ENCODE measurements around the gene CDH9. TPM values are rescaled to one million over a fixed set of nuclear protein-coding genes. Genes with fewer than 3 reads are reported as not detected.
"Not testable (repeated sequence)": the region's sequence is repeated elsewhere in the genome, so short reads cannot be mapped to it uniquely, and the experiment has no call there.

Gene CDH9
- total RNA-seq, 5 donors from 2014 or later (not counting 1 experiment from before 2014, with no cell fraction given): 0.13 TPM; not detected in 4

GRCh38 chr5:26856238-26856637 is 182.1 kb downstream of the CDH9 start:
- Mint-ChIP-seq H3K36me3 (no peaks in the 10 kb centered on the region), H3K4me1 (no peaks in the 10 kb centered on the region), H3K27me3 (no peaks in the 10 kb centered on the region), H3K9me3 (peaks cover 28 to 50% (median 32%) of the 10 kb centered on the region in 3 donors), H3K4me3 (no peak overlapping the region), H3K27ac (no peak overlapping the region)
- Histone ChIP-seq H3K36me3 (ENCODE audit: control insufficient read depth in 2 of 2, extremely low read depth in 1 of 2, insufficient read depth in 1 of 2, low read length in 1 of 2) (no peaks in the 10 kb centered on the region), H3K27me3 (replicated peaks in 1 of 2; ENCODE audit: control insufficient read depth in 2 of 2, extremely low read depth in 1 of 2, insufficient read depth in 2 of 2, low read length in 1 of 2) (no peaks in the 10 kb centered on the region), H3K4me1 (ENCODE audit: control insufficient read depth in 1 of 2, extremely low read depth in 1 of 2, insufficient read depth in 2 of 2, low read length in 2 of 2) (no peaks in the 10 kb centered on the region), H3K27ac (ENCODE audit: low read length) (no peak overlapping the region), H3K4me3 (ENCODE audit: control insufficient read depth in 1 of 2, extremely low read depth in 1 of 2, low read length in 1 of 2) (no peak overlapping the region), H3K9me3 (peaks cover 3% of the 10 kb centered on the region)
- ChIA-PET POLR2A (no interaction called here), CTCF (no interaction called here)
- ATAC-seq (replicated peaks in 1 of 4) (no peak), DNase-seq (no peak)

- H3K4me1 ChIP-seq (ENCODE audit: control insufficient read depth in 1 of 2, extremely low read depth in 1 of 2, insufficient read depth in 2 of 2, low read length in 2 of 2); POLR2A ChIA-PET; H3K27me3 ChIP-seq (replicated peaks in 1 of 2; ENCODE audit: control insufficient read depth in 2 of 2, extremely low read depth in 1 of 2, insufficient read depth in 2 of 2, low read length in 1 of 2); H3K36me3 Mint-ChIP-seq; H3K4me3 Mint-ChIP-seq; H3K36me3 ChIP-seq (ENCODE audit: control insufficient read depth in 2 of 2, extremely low read depth in 1 of 2, insufficient read depth in 1 of 2, low read length in 1 of 2); DNase-seq; H3K27ac Mint-ChIP-seq; H3K4me1 Mint-ChIP-seq; H3K27me3 Mint-ChIP-seq; CTCF ChIA-PET; H3K4me3 ChIP-seq (ENCODE audit: control insufficient read depth in 1 of 2, extremely low read depth in 1 of 2, low read length in 1 of 2); H3K27ac ChIP-seq (ENCODE audit: low read length); ATAC-seq (replicated peaks in 1 of 4); H3K9me3 ChIP-seq: not testable (repeated sequence)
- peaks cover 23 to 38% (median 30%) of the 10 kb centered on the region in 3 donors for H3K9me3 Mint-ChIP-seq
- 90% methylated on average over 6 of the region's 8 CpGs for WGBS (ENCODE audit: insufficient coverage)
Measured at GRCh38 chr5:26852450-26852849, 185.9 kb downstream of the CDH9 start.

- Mint-ChIP-seq H3K36me3 (no peaks in the 10 kb centered on the region), H3K4me3 (no peak overlapping the region), H3K27me3 (no peaks in the 10 kb centered on the region), H3K27ac (no peak overlapping the region), H3K9me3 (peaks cover 11 to 25% (median 16%) of the 10 kb centered on the region in 3 donors), H3K4me1 (no peaks in the 10 kb centered on the region)
- H3K4me1 ChIP-seq (ENCODE audit: control insufficient read depth in 1 of 2, extremely low read depth in 1 of 2, insufficient read depth in 2 of 2, low read length in 2 of 2): no peaks in the 10 kb centered on the region
- peaks cover 3% of the 10 kb centered on the region for H3K9me3 ChIP-seq
- ChIA-PET CTCF (no interaction called here), POLR2A (no interaction called here)
- H3K27me3 ChIP-seq (replicated peaks in 1 of 2; ENCODE audit: control insufficient read depth in 2 of 2, extremely low read depth in 1 of 2, insufficient read depth in 2 of 2, low read length in 1 of 2): no peaks in the 10 kb centered on the region
- no peak overlapping the region for H3K27ac ChIP-seq (ENCODE audit: low read length)
- no peak for DNase-seq
- no peak for ATAC-seq (replicated peaks in 1 of 4)
- H3K4me3 ChIP-seq (ENCODE audit: control insufficient read depth in 1 of 2, extremely low read depth in 1 of 2, low read length in 1 of 2): no peak overlapping the region
- WGBS (ENCODE audit: insufficient coverage): 87% methylated on average over 12 of the region's 14 CpGs
- H3K36me3 ChIP-seq (ENCODE audit: control insufficient read depth in 2 of 2, extremely low read depth in 1 of 2, insufficient read depth in 1 of 2, low read length in 1 of 2): no peaks in the 10 kb centered on the region
Measured at GRCh38 chr5:26847041-26847736, 191.2 kb downstream of the CDH9 start.

- H3K9me3 Mint-ChIP-seq: peaks cover 8 to 20% (median 17%) of the 10 kb centered on the region in 3 donors
Measured at GRCh38 chr5:26843677-26844076, 194.7 kb downstream of the CDH9 start.

GRCh38 chr5:26833596-26833995 is 204.8 kb downstream of the CDH9 start:
- Mint-ChIP-seq H3K4me3 (no peak overlapping the region), H3K9me3 (peaks cover 14 to 30% (median 17%) of the 10 kb centered on the region in 3 donors), H3K4me1 (no peaks in the 10 kb centered on the region), H3K27me3 (no peaks in the 10 kb centered on the region), H3K36me3 (no peaks in the 10 kb centered on the region), H3K27ac (no peak overlapping the region)
- Histone ChIP-seq H3K4me1 (ENCODE audit: control insufficient read depth in 1 of 2, extremely low read depth in 1 of 2, insufficient read depth in 2 of 2, low read length in 2 of 2) (no peaks in the 10 kb centered on the region), H3K27ac (ENCODE audit: low read length) (no peak overlapping the region), H3K9me3 (no peaks in the 10 kb centered on the region), H3K4me3 (ENCODE audit: control insufficient read depth in 1 of 2, extremely low read depth in 1 of 2, low read length in 1 of 2) (no peak overlapping the region), H3K27me3 (replicated peaks in 1 of 2; ENCODE audit: control insufficient read depth in 2 of 2, extremely low read depth in 1 of 2, insufficient read depth in 2 of 2, low read length in 1 of 2) (no peaks in the 10 kb centered on the region), H3K36me3 (ENCODE audit: control insufficient read depth in 2 of 2, extremely low read depth in 1 of 2, insufficient read depth in 1 of 2, low read length in 1 of 2) (no peaks in the 10 kb centered on the region)
- WGBS (ENCODE audit: insufficient coverage): no CpG with 5 or more reads among the region's 3 CpGs
- DNase-seq (no peak), ATAC-seq (replicated peaks in 1 of 4) (no peak)
- ChIA-PET CTCF (no interaction called here), POLR2A (no interaction called here)

More at GRCh38 chr5:26843677-26844076, 194.7 kb downstream of the CDH9 start:
- Mint-ChIP-seq H3K27me3 (no peaks in the 10 kb centered on the region), H3K4me3 (no peak overlapping the region), H3K4me1 (no peaks in the 10 kb centered on the region), H3K36me3 (no peaks in the 10 kb centered on the region), H3K27ac (no peak overlapping the region)
- no peak overlapping the region for H3K4me3 ChIP-seq (ENCODE audit: control insufficient read depth in 1 of 2, extremely low read depth in 1 of 2, low read length in 1 of 2)
- DNase-seq (no peak), ATAC-seq (replicated peaks in 1 of 4) (no peak)
- ChIA-PET POLR2A (no interaction called here), CTCF (no interaction called here)
- no peaks in the 10 kb centered on the region for H3K27me3 ChIP-seq (replicated peaks in 1 of 2; ENCODE audit: control insufficient read depth in 2 of 2, extremely low read depth in 1 of 2, insufficient read depth in 2 of 2, low read length in 1 of 2)
- no peaks in the 10 kb centered on the region for H3K36me3 ChIP-seq (ENCODE audit: control insufficient read depth in 2 of 2, extremely low read depth in 1 of 2, insufficient read depth in 1 of 2, low read length in 1 of 2)
- no CpG with 5 or more reads among the region's 2 CpGs for WGBS (ENCODE audit: insufficient coverage)
- no peak overlapping the region for H3K27ac ChIP-seq (ENCODE audit: low read length)
- H3K4me1 ChIP-seq (ENCODE audit: control insufficient read depth in 1 of 2, extremely low read depth in 1 of 2, insufficient read depth in 2 of 2, low read length in 2 of 2): no peaks in the 10 kb centered on the region
- no peaks in the 10 kb centered on the region for H3K9me3 ChIP-seq

All from T-cell (primary cell).